MCF 10A (cell line): ENCODE measurements around the gene MLLT6. TPM values are rescaled to one million over a fixed set of nuclear protein-coding genes. Genes with fewer than 3 reads are reported as not detected.

Source experiments
- BruUV-seq: library from RNA; stranded (reverse); fragments of 400-500 nt; replicated peaks from 2 replicates; lab custom pipeline; 2021; lab: Mats Ljungman, UMichigan
- CTCF ChIA-PET: fragments of 300-600 bp; sonication (Branson Sonifier 250); formaldehyde crosslinking; extraction: SDS; loops from one replicate; lab custom pipeline; 2021; ENCODE audit warnings: antibody characterized with exemption, inconsistent platforms; lab: Yijun Ruan, JAX
- POLR2A ChIA-PET: fragments of 300-600, 350-650 bp; sonication (Branson Sonifier 250); formaldehyde crosslinking; extraction: SDS; loops from one replicate; lab custom pipeline; 2020; ENCODE audit warnings: antibody characterized with exemption, inconsistent platforms; lab: Yijun Ruan, JAX
- DNase-seq: peaks from one replicate; pipeline ENCODE4 v3.0.0-alpha.2; 2018; ENCODE audit not compliant: unreplicated experiment
- H3K27ac Mint-ChIP-seq: one replicate; pipeline ENCODE4 v1.8.0; 2022; ENCODE audit warnings: mild to moderate bottlenecking, low read depth, mixed read lengths; ENCODE audit not compliant: unreplicated experiment
- H3K27me3 Mint-ChIP-seq: one replicate; pipeline ENCODE4 v1.8.0; 2022; ENCODE audit warnings: mixed read lengths; ENCODE audit not compliant: insufficient read depth, unreplicated experiment
- H3K36me3 Mint-ChIP-seq: one replicate; pipeline ENCODE4 v1.8.0; 2022; ENCODE audit warnings: mild to moderate bottlenecking, moderate library complexity, mixed read lengths; ENCODE audit not compliant: insufficient read depth, unreplicated experiment
- H3K4me1 Mint-ChIP-seq: one replicate; pipeline ENCODE4 v1.8.0; 2022; ENCODE audit warnings: mixed read lengths; ENCODE audit not compliant: insufficient read depth, unreplicated experiment
- H3K4me3 Mint-ChIP-seq: one replicate; pipeline ENCODE4 v1.8.0; 2022; ENCODE audit warnings: mild to moderate bottlenecking, moderate library complexity, mixed read lengths; ENCODE audit not compliant: unreplicated experiment
- H3K9me3 Mint-ChIP-seq: one replicate; pipeline ENCODE4 v1.8.0; 2022; ENCODE audit warnings: mixed read lengths; ENCODE audit not compliant: unreplicated experiment
- CTCF ChIP-seq: fragments of 200-600 bp; IDR thresholded peaks from one replicate; pipeline ENCODE4 v1.8.0; 2022; ENCODE audit warnings: antibody characterized with exemption, mild to moderate bottlenecking; ENCODE audit not compliant: unreplicated experiment
- intact Hi-C: fragments of 100-400 bp; cut with micrococcal nuclease; formaldehyde crosslinking; loops from 2 replicates; pipeline ENCODE4 v1.14.1; 2022
- total RNA-seq: library from RNA; stranded (reverse); gene quantifications from 2 replicates; pipeline ENCODE4 v1.2.3, GENCODE V29; 2022

Gene MLLT6
- total RNA-seq, 1 experiment from 2014 or later: 65.3 TPM

- POLR2A ChIA-PET: interaction anchor here (0.6 to 0.9 kb wide), 2 partner anchors 97 to 1376 kb away, joined by 3 read pairs; no protein-coding TSS in a partner anchor
- DNase-seq: peak; percentile 75
- H3K36me3 Mint-ChIP-seq: no peaks in the 10 kb centered on the region
Measured at GRCh38 chr17:38663125-38663751, 41.8 kb upstream of the MLLT6 start.

GRCh38 chr17:38663964-38664644, 41.0 kb upstream of the MLLT6 start:
- DNase-seq: no peak
- peaks cover 6% of the 10 kb centered on the region for H3K4me1 Mint-ChIP-seq
- TF ChIP-seq CTCF: no peak
- H3K4me3 Mint-ChIP-seq: no peak overlapping the region
- no peaks in the 10 kb centered on the region for H3K36me3 Mint-ChIP-seq
- peak overlapping the region; percentile 24 for H3K27ac Mint-ChIP-seq
- ChIA-PET POLR2A (no interaction called here), CTCF (interaction anchor here (0.6 to 8.0 kb wide), 17 partner anchors 10 to 315 kb away, joined by 3 to 73 read pairs (median 3); no protein-coding TSS in a partner anchor)
- no TSS peak for BruUV-seq
- peaks cover 9% of the 10 kb centered on the region for H3K27me3 Mint-ChIP-seq
- no peaks in the 10 kb centered on the region for H3K9me3 Mint-ChIP-seq
- intact Hi-C loops: loop anchor here (1.0 kb wide), 1 partner anchor 172 kb away; no protein-coding TSS in a partner anchor

More at GRCh38 chr17:38663125-38663751, 41.8 kb upstream of the MLLT6 start:
- H3K4me3 Mint-ChIP-seq: no peak overlapping the region
- H3K4me1 Mint-ChIP-seq: peaks cover 6% of the 10 kb centered on the region
- CTCF ChIA-PET: interaction anchor here (0.5 to 8.0 kb wide), 20 partner anchors 9 to 1269 kb away, joined by 3 to 73 read pairs (median 4); no protein-coding TSS in a partner anchor
- intact Hi-C loops: loop anchor here (1.0 kb wide), 1 partner anchor 171 kb away; no protein-coding TSS in a partner anchor
- peak; percentile 68 for TF ChIP-seq CTCF
- peaks cover 9% of the 10 kb centered on the region for H3K27me3 Mint-ChIP-seq
- H3K27ac Mint-ChIP-seq: no peak overlapping the region
- no peaks in the 10 kb centered on the region for H3K9me3 Mint-ChIP-seq
- BruUV-seq: no TSS peak

DNA sequence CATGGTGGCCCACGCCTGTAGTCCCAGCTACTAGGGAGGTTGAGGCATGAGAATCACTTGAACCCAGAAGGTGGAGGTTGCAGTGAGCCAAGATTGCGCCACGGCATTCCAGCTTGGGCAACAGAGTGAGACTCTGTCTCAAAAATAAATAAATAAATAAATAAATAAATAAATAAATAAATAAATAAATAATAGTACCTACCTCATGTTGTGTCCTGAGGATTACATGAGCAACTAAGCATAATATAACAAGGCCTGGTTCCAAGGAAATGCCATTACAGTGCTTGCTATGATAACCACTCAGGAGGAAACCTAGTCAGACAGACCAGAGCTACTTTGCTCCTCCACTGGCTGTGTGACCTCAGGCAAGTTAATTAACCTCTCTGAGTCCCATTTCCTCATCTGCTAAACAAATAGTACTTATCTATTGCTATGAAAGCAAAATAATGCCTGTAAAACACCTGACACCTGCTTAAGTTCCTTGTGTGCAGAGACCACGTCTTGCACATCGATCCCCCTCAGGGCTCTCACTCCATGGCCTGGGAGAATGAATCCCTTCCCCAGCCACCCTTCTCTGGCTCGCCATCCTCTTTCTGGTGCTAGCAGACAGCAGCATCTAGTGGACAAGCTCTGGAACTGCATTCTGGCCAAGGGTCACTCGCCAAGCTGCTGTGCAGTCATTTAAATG, 37.8 kb upstream of the MLLT6 start:
- no peaks in the 10 kb centered on the region for H3K36me3 Mint-ChIP-seq
- CTCF ChIA-PET: interaction anchor here (0.6 to 8.0 kb wide), 28 partner anchors 9 to 745 kb away, joined by 3 to 73 read pairs (median 5); no protein-coding TSS in a partner anchor
- peaks cover 6% of the 10 kb centered on the region for H3K4me1 Mint-ChIP-seq
- no peak overlapping the region for H3K27ac Mint-ChIP-seq
- peak; percentile 99 for TF ChIP-seq CTCF
- no peak overlapping the region for H3K4me3 Mint-ChIP-seq
- POLR2A ChIA-PET: interaction anchor here (0.7 to 1.9 kb wide), 8 partner anchors 10 to 175 kb away, joined by 3 to 9 read pairs (median 4); partner anchors contain the start of gene PSMB3
- H3K27me3 Mint-ChIP-seq: peaks cover 19% of the 10 kb centered on the region
- peak; percentile 77 for DNase-seq
- no peaks in the 10 kb centered on the region for H3K9me3 Mint-ChIP-seq
- BruUV-seq: no TSS peak
- intact Hi-C loops: loop anchor here (1.0 kb wide), 4 partner anchors 83 to 244 kb away; no protein-coding TSS in a partner anchor
